HG02852 (cell line): ENCODE measurements around the gene PHC1.

Source experiments
- ATAC-seq: cut with Tn5 transposase; IDR thresholded peaks from one replicate; pipeline ENCODE4 v1.9.1; 2021; ENCODE audit warnings: mild to moderate bottlenecking, moderate library complexity; ENCODE audit not compliant: unreplicated experiment

Gene PHC1

GRCh38 chr12:8949342-8950220 lies 35.3 kb downstream of the PHC1 start, which contains the start of gene M6PR:
M6PR (minus strand) TSS chr12:8949645; CDS start chr12:8946404, 3,241 bp downstream.
- peak; percentile 82 for ATAC-seq

GRCh38 chr12:8950221-8950527 lies 35.9 kb downstream of the PHC1 start:
- ATAC-seq, result peak; percentile 10

- ATAC-seq, result no peak
Observed at GRCh38 chr12:8950702-8951478, 36.6 kb downstream of the PHC1 start.

GRCh38 chr12:8951744-8952143 lies 37.4 kb downstream of the PHC1 start:
- ATAC-seq, result no peak

GRCh38 chr12:8953773-8954402 lies 39.6 kb downstream of the PHC1 start:
- ATAC-seq, result no peak

GRCh38 chr12:8956073-8956472 lies 41.8 kb downstream of the PHC1 start:
- no peak for ATAC-seq

GRCh38 chr12:8956772-8957171 lies 42.5 kb downstream of the PHC1 start:
- no peak for ATAC-seq

- no peak for ATAC-seq
Observed at GRCh38 chr12:8957561-8957960, 43.3 kb downstream of the PHC1 start.

- ATAC-seq, result no peak
Observed at GRCh38 chr12:8958066-8958465, 43.8 kb downstream of the PHC1 start.

GRCh38 chr12:8960176-8960575 lies 45.9 kb downstream of the PHC1 start:
- ATAC-seq, result no peak

GRCh38 chr12:8968761-8969160 lies 54.5 kb downstream of the PHC1 start:
- ATAC-seq, result no peak

GRCh38 chr12:8969861-8970411 lies 55.6 kb downstream of the PHC1 start:
- no peak for ATAC-seq

- ATAC-seq, result no peak
Observed at GRCh38 chr12:8970432-8970831, 56.1 kb downstream of the PHC1 start.

- ATAC-seq, result no peak
Observed at GRCh38 chr12:8980137-8980536, 65.8 kb downstream of the PHC1 start.

GRCh38 chr12:8985213-8985754 lies 71.0 kb downstream of the PHC1 start:
- no peak for ATAC-seq

- ATAC-seq, result no peak
Observed at GRCh38 chr12:8987163-8987562, 72.9 kb downstream of the PHC1 start.

- ATAC-seq, result no peak
Observed at GRCh38 chr12:8987685-8988084, 73.4 kb downstream of the PHC1 start.

GRCh38 chr12:8989413-8989812 lies 75.1 kb downstream of the PHC1 start, which contains the start of gene KLRG1:
KLRG1 (plus strand) TSS chr12:8989546; CDS start chr12:8989636, 90 bp downstream.
- ATAC-seq, result no peak
